Measurements from ENCODE around the gene ITM2B.

DNA sequence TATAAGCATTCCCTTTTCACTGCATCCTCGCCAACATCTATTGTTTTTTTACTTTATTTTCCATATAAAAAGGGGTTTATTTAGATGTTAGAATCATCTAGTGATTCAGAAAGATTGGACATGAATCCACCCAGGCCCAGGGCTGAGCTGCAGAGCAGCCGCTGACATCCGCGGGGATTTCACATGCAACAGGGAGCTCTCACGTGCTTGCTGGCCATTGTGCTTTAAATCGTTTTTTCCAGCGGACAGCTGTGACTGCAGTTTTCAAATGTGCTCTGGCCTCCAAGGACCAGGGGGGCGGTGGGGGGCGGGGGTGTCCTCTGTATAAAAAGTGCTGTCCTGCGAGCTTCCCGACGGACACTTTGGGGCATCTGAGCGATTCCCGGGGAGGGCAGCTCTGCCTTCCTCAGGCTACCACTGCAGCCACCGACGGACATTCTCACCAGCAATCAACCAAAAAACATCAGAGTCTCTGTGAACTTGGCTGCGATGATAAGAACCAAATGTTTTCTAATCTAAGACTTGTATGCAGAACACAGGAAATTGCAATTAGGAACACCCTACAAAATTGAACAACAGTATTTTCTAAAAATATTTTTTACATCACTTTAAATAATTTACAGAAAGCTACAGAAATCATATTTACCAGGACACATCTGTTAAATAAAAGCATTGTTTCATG is 83.1 kb downstream of the ITM2B start:
- TF ChIP-seq CTCF (IDR thresholded peaks at IDR 0.05) = no peak
- no peak for TF ChIP-seq POLR2A (IDR thresholded peaks at IDR 0.05)

All from Peyer's patch (tissue), 4 donors.